ENCODE results near the gene URB2.

The URB2 gene

DNA sequence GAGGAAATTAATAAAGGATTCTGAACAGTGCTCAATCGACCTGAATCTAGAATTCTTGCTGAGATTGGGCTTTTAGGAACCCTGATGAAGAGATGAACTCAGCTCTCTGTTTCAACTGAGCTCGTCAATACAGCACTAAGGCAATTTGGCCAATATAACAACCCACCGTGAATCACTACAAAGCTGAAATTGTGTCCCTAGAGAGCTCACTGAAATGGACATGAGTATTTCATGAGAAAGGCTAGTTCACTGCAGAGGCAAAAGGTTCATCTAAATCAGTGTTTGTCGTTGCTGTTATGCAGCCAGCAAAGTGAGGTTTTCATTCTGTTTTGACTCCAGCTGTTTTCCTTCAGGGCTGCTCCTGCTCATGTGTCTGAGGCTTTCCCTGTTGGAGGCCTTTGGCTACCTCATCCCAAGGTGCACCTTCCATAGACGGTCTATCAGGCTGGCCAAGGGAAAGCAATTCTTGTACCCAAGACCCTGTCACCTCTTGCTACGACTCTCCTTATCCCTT, 83.5 kb downstream of the URB2 start:
- peaks cover 16% of the 10 kb centered on the region for H3K27me3 Mint-ChIP-seq (ENCODE audit: low read depth)
- H3K36me3 Mint-ChIP-seq (ENCODE audit: low read depth): no peaks in the 10 kb centered on the region
- peaks cover 5% of the 10 kb centered on the region for H3K9me3 Mint-ChIP-seq
- no peak overlapping the region for H3K4me3 Mint-ChIP-seq
- no peaks in the 10 kb centered on the region for H3K4me1 Mint-ChIP-seq (ENCODE audit: low read depth)
- H3K27ac Mint-ChIP-seq: no peak overlapping the region
